A549 (cell line): ENCODE data around the gene LCN6.

ENCODE experiments used
- BHLHE40 ChIP-seq: IDR thresholded peaks from 2 replicates; pipeline ENCODE4 v1.6.1; 2012; ENCODE audit warnings: low read depth, low read length, inconsistent platforms
- CEBPB ChIP-seq, 2 experiments: fragments of >200 bp in 1 of 2; sonication (Bioruptor Twin) in 1 of 2; formaldehyde crosslinking in 1 of 2; IDR thresholded peaks; 2 replicates each; pipeline ENCODE4 v1.6.1; 2012 to 2016
- CHD2 ChIP-seq: fragments of 150-350 bp; IDR thresholded peaks from 2 replicates; pipeline ENCODE4 v1.6.1; 2014; ENCODE audit warnings: low read length; ENCODE audit not compliant: partially characterized antibody
- CHD4 ChIP-seq: fragments of 200-600 bp; sonication (generic); IDR thresholded peaks from 2 replicates; pipeline ENCODE4 v1.6.1; 2016; ENCODE audit warnings: antibody characterized with exemption, mild to moderate bottlenecking, borderline replicate concordance
- HDAC2 ChIP-seq: fragments of 200-600 bp; sonication (generic); IDR thresholded peaks from 2 replicates; pipeline ENCODE4 v1.6.1; 2016
- POLR2A ChIP-seq: IDR thresholded peaks from 2 replicates; pipeline ENCODE4 v1.6.1; 2012; ENCODE audit warnings: mild to moderate bottlenecking, low read length
- RFX5 ChIP-seq: fragments of 450-650 bp; IDR thresholded peaks from 2 replicates; pipeline ENCODE4 v1.7.1; 2014; ENCODE audit warnings: antibody characterized with exemption, mild to moderate bottlenecking, moderate library complexity
- RNF2 ChIP-seq: fragments of 200-600 bp; sonication (generic); IDR thresholded peaks from 2 replicates; pipeline ENCODE4 v1.6.1; 2016; ENCODE audit warnings: low read depth, mild to moderate bottlenecking, antibody characterized with exemption, moderate library complexity, borderline replicate concordance
- TF ChIP-seq, protein P1 (sequence below): fragments of 200-600 bp; sonication (generic); IDR thresholded peaks from 2 replicates; pipeline ENCODE4 v1.6.1; 2016; ENCODE audit warnings: antibody characterized with exemption, mild to moderate bottlenecking, moderate library complexity
- TF ChIP-seq, protein P2 (sequence below): fragments of >200 bp; sonication (Bioruptor Twin); formaldehyde crosslinking; IDR thresholded peaks from 3 replicates; pipeline ENCODE4 v1.5.1; 2016

- TF ChIP-seq, protein P1, sequence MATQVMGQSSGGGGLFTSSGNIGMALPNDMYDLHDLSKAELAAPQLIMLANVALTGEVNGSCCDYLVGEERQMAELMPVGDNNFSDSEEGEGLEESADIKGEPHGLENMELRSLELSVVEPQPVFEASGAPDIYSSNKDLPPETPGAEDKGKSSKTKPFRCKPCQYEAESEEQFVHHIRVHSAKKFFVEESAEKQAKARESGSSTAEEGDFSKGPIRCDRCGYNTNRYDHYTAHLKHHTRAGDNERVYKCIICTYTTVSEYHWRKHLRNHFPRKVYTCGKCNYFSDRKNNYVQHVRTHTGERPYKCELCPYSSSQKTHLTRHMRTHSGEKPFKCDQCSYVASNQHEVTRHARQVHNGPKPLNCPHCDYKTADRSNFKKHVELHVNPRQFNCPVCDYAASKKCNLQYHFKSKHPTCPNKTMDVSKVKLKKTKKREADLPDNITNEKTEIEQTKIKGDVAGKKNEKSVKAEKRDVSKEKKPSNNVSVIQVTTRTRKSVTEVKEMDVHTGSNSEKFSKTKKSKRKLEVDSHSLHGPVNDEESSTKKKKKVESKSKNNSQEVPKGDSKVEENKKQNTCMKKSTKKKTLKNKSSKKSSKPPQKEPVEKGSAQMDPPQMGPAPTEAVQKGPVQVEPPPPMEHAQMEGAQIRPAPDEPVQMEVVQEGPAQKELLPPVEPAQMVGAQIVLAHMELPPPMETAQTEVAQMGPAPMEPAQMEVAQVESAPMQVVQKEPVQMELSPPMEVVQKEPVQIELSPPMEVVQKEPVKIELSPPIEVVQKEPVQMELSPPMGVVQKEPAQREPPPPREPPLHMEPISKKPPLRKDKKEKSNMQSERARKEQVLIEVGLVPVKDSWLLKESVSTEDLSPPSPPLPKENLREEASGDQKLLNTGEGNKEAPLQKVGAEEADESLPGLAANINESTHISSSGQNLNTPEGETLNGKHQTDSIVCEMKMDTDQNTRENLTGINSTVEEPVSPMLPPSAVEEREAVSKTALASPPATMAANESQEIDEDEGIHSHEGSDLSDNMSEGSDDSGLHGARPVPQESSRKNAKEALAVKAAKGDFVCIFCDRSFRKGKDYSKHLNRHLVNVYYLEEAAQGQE, result no peak
- TF ChIP-seq CHD2 (no peak), HDAC2 (no peak), RNF2 (no peak), POLR2A (no peak), BHLHE40 (no peak), RFX5 (no peak), CHD4 (no peak), CEBPB (IDR thresholded peaks at IDR 0.05) (no peak)
- TF ChIP-seq, protein P2, sequence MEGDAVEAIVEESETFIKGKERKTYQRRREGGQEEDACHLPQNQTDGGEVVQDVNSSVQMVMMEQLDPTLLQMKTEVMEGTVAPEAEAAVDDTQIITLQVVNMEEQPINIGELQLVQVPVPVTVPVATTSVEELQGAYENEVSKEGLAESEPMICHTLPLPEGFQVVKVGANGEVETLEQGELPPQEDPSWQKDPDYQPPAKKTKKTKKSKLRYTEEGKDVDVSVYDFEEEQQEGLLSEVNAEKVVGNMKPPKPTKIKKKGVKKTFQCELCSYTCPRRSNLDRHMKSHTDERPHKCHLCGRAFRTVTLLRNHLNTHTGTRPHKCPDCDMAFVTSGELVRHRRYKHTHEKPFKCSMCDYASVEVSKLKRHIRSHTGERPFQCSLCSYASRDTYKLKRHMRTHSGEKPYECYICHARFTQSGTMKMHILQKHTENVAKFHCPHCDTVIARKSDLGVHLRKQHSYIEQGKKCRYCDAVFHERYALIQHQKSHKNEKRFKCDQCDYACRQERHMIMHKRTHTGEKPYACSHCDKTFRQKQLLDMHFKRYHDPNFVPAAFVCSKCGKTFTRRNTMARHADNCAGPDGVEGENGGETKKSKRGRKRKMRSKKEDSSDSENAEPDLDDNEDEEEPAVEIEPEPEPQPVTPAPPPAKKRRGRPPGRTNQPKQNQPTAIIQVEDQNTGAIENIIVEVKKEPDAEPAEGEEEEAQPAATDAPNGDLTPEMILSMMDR, result no peak
Measured at GRCh38 chr9:136707011-136707410, 41.3 kb downstream of the LCN6 start.
